Loucy (cell line): ENCODE data around the gene PROSER3.

Experiments used
- CTCF ChIP-seq: fragments of 200-600 bp; sonication (generic); conservative IDR thresholded peaks from 2 replicates; pipeline ENCODE4 v1.5.1; 2014; ENCODE audit warnings: mild to moderate bottlenecking, antibody characterized with exemption, low read length
- EZH2phosphoT487 ChIP-seq: fragments of 200-600 bp; IDR thresholded peaks from 2 replicates; pipeline ENCODE4 v1.6.1; 2018; ENCODE audit warnings: antibody characterized with exemption, mild to moderate bottlenecking, moderate library complexity, borderline replicate concordance

GRCh38 chr19:35717665-35718344 lies 40.2 kb upstream of the PROSER3 start, which contains the start of gene KMT2B:
- no peak for TF ChIP-seq CTCF
- TF ChIP-seq EZH2phosphoT487 = no peak
